IMR-90 (cell line): Measurements from ENCODE around the gene CDRT4.

Experiments used
- BHLHE40 ChIP-seq: fragments of 150-350 bp; IDR thresholded peaks from 2 replicates; pipeline ENCODE4 v1.6.1; 2016; ENCODE audit warnings: mild to moderate bottlenecking, low read depth, low read length
- CHD1 ChIP-seq: IDR thresholded peaks from 2 replicates; pipeline ENCODE4 v1.6.1; 2012; ENCODE audit warnings: low read depth, low read length, improper control_type of control experiment
- CTCF ChIP-seq: conservative IDR thresholded peaks from 2 replicates; pipeline ENCODE4 v1.5.1; 2012; ENCODE audit warnings: mild to moderate bottlenecking, low read depth, low read length, improper control_type of control experiment
- MAFK ChIP-seq: IDR thresholded peaks from 2 replicates; pipeline ENCODE4 v1.6.1; 2012; ENCODE audit warnings: low read depth, low read length, improper control_type of control experiment
- MAZ ChIP-seq: IDR thresholded peaks from 2 replicates; pipeline ENCODE4 v1.6.1; 2012; ENCODE audit warnings: low read depth, mild to moderate bottlenecking, low read length, improper control_type of control experiment, moderate library complexity, borderline replicate concordance
- MXI1 ChIP-seq: IDR thresholded peaks from 2 replicates; pipeline ENCODE4 v1.6.1; 2012; ENCODE audit warnings: low read depth, mild to moderate bottlenecking, low read length, moderate library complexity, borderline replicate concordance
- NFE2L2 ChIP-seq: fragments of 150-350 bp; IDR thresholded peaks from 2 replicates; pipeline ENCODE4 v1.6.1; 2016; ENCODE audit warnings: low read depth, mild to moderate bottlenecking, low read length
- POLR2A ChIP-seq: IDR thresholded peaks from 2 replicates; pipeline ENCODE4 v1.6.1; 2012; ENCODE audit warnings: mild to moderate bottlenecking, low read depth, low read length
- RAD21 ChIP-seq: IDR thresholded peaks from 2 replicates; pipeline ENCODE4 v1.6.1; 2012; ENCODE audit warnings: low read length, improper control_type of control experiment
- RCOR1 ChIP-seq: IDR thresholded peaks from 2 replicates; pipeline ENCODE4 v1.6.1; 2012; ENCODE audit warnings: mild to moderate bottlenecking, low read length, improper control_type of control experiment; ENCODE audit not compliant: insufficient replicate concordance
- RFX5 ChIP-seq: IDR thresholded peaks from 2 replicates; pipeline ENCODE4 v1.8.0; 2012; ENCODE audit warnings: low read depth, mild to moderate bottlenecking, low read length, moderate library complexity
- SMC3 ChIP-seq: fragments of 150-350 bp; IDR thresholded peaks from 2 replicates; pipeline ENCODE4 v1.6.1; 2016; ENCODE audit warnings: low read depth, mild to moderate bottlenecking, antibody characterized with exemption, low read length, moderate library complexity
- USF2 ChIP-seq: fragments of 150-350 bp; IDR thresholded peaks from 2 replicates; pipeline ENCODE4 v1.6.1; 2017; ENCODE audit warnings: mild to moderate bottlenecking, antibody characterized with exemption, low read length, low read depth

DNA sequence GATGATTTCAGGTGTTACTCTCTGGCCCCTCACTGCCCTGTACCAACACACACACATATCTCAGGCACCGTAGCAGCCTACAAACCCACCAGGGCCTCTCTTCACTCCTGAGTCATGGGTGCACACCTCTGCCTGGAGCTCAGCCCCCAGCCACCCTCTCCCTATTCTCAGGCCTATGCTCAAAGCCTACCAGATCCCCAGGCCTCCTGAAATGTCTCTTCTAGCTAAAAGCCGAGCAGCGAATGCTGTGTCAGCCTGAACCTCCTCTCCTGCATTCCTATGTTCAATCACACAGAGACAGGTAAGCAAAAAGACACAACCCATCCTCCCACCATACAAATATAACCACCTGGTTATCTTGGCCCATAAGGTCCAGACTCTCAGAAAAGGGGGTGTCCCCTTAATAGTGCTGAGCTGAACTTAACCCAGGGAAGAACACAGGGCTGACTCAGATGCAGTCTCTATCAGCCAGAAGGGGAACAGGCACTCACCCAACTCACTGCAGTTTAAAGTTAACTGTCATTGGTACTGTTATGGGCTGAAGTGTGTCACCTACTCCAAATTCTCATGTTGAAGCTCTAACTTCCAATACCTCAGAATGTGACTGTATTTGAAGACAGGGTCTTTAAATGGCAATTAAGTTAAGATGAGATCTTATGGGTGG lies 64.0 kb downstream of the CDRT4 start:
- no peak for TF ChIP-seq CTCF
- no peak for TF ChIP-seq RFX5
- no peak for TF ChIP-seq RAD21
- no peak for TF ChIP-seq BHLHE40
- no peak; the same call in 1 of the 2 replicates for TF ChIP-seq MAFK
- TF ChIP-seq CHD1, result no peak
- no peak for TF ChIP-seq NFE2L2
- no peak for TF ChIP-seq SMC3
- TF ChIP-seq POLR2A, result no peak
- TF ChIP-seq MAZ, result no peak
- no peak for TF ChIP-seq USF2
- no peak for TF ChIP-seq RCOR1
- no peak for TF ChIP-seq MXI1
